PFSK-1 (cell line): ENCODE results near the gene IRF7.

ENCODE experiments used
- POLR2AphosphoS5 ChIP-seq: IDR thresholded peaks from 2 replicates; pipeline ENCODE4 v1.6.1; 2012; ENCODE audit warnings: low read depth, mild to moderate bottlenecking, control low read depth, low read length, moderate library complexity
- TAF1 ChIP-seq: IDR thresholded peaks from 2 replicates; pipeline ENCODE4 v1.6.1; 2012; ENCODE audit warnings: low read length, control low read depth, borderline replicate concordance; ENCODE audit not compliant: insufficient read depth
- TF ChIP-seq, protein P1 (sequence below), 2 experiments: IDR thresholded peaks; 2 replicates each; pipeline versions ENCODE4 v1.6.1 to v1.8.0; 2011 to 2012; ENCODE audit warnings: low read depth in 2 of 2, low read length in 2 of 2, control low read depth in 1 of 2, inconsistent platforms in 1 of 2, mild to moderate bottlenecking in 1 of 2, moderate library complexity in 1 of 2; ENCODE audit not compliant: insufficient read depth in 1 of 2

DNA sequence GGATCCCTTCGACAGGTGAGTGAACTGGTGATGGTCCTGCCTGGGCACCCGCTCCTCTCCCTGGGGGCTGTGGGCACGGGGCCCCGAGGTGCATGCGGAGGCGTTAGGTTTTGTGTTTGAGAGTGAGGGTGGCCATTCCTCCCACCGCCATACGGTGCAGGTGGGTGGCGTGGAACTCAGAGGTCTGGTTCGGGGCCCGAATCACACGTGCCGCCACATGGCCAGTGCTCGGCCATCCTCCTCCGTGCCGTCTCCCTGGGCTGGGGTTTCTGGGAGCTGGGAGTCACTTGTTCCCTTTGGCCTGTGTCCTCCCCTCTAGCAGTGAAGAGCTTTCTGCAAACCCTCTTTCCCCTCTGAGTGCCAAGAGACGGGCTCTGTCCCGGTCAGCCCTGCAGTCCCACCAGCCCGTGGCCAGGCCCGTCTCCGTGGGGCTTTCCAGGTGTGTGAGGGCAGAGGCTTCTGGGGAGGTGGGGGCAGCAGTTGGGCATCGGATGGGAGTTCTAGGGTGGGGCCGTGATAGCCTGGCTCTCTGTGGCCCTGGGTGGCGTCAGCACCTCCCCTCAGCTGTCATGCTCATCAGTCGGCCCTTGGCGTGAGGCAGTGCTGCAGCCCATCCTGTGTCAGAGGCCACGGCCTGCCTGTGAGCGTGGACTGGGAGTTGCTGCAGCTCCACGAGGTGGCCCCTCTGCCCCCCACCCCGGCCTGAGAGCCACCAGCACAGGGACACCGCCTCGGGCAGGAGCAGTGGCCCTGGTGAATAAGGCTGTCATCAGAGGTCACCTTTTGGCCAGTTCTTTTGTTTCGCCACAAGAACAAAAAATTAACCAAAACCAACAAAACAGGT, 10.2 kb downstream of the IRF7 start:
- TF ChIP-seq, protein P1, sequence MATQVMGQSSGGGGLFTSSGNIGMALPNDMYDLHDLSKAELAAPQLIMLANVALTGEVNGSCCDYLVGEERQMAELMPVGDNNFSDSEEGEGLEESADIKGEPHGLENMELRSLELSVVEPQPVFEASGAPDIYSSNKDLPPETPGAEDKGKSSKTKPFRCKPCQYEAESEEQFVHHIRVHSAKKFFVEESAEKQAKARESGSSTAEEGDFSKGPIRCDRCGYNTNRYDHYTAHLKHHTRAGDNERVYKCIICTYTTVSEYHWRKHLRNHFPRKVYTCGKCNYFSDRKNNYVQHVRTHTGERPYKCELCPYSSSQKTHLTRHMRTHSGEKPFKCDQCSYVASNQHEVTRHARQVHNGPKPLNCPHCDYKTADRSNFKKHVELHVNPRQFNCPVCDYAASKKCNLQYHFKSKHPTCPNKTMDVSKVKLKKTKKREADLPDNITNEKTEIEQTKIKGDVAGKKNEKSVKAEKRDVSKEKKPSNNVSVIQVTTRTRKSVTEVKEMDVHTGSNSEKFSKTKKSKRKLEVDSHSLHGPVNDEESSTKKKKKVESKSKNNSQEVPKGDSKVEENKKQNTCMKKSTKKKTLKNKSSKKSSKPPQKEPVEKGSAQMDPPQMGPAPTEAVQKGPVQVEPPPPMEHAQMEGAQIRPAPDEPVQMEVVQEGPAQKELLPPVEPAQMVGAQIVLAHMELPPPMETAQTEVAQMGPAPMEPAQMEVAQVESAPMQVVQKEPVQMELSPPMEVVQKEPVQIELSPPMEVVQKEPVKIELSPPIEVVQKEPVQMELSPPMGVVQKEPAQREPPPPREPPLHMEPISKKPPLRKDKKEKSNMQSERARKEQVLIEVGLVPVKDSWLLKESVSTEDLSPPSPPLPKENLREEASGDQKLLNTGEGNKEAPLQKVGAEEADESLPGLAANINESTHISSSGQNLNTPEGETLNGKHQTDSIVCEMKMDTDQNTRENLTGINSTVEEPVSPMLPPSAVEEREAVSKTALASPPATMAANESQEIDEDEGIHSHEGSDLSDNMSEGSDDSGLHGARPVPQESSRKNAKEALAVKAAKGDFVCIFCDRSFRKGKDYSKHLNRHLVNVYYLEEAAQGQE (IDR thresholded peaks at IDR 0.05; ENCODE audit: insufficient read depth in 1 of 2, low read depth in 2 of 2, low read length in 2 of 2): no peak
- no peak for TF ChIP-seq POLR2AphosphoS5
- TF ChIP-seq TAF1: no peak
